Thyroid gland (tissue), 4 donors: ENCODE results near the gene KNG1. TPM values are rescaled to one million over a fixed set of nuclear protein-coding genes. Genes with fewer than 3 reads are reported as not detected.
"Not testable (repeated sequence)": the region's sequence is repeated elsewhere in the genome, so short reads cannot be mapped to it uniquely, and the experiment has no call there.

ENCODE experiments used
- DNase-seq, 2 donors: peaks; one replicate each; pipeline ENCODE4 v3.0.0-alpha.2; 2019
- H3K27ac ChIP-seq, 3 donors: fragments of 200-600 bp; sonication (generic); 1 replicate in 2 of 3; 2 replicates in 1 of 3; pipeline ENCODE4 v1.5.1; 2016 to 2019; ENCODE audit warnings: mild to moderate bottlenecking in 1 of 3, moderate library complexity in 1 of 3
- H3K27me3 ChIP-seq: fragments of 200-600 bp; sonication (generic); one replicate; pipeline ENCODE4 v1.5.1; 2019
- H3K36me3 ChIP-seq, 2 donors: fragments of 200-600 bp; sonication (generic); one replicate each; pipeline ENCODE4 v1.5.1; 2016 to 2019
- H3K4me1 ChIP-seq, 2 donors: fragments of 200-600 bp; sonication (generic); one replicate each; pipeline ENCODE4 v1.5.1; 2017 to 2019
- H3K4me3 ChIP-seq, 3 donors: fragments of 200-600 bp; sonication (generic); replicated peaks in 1 of 3; 1 replicate in 2 of 3; 2 replicates in 1 of 3; pipeline ENCODE4 v1.5.1; 2016; ENCODE audit warnings: mild to moderate bottlenecking in 1 of 3
- H3K9me3 ChIP-seq: fragments of 200-600 bp; sonication (generic); one replicate; pipeline ENCODE4 v1.5.1; 2017
- CTCF ChIP-seq, 6 experiments: fragments of 200-600 bp in 3 of 6; fragments of 450-650 bp in 3 of 6; sonication (generic) in 3 of 6; IDR thresholded peaks; one replicate each; pipeline ENCODE4 v1.5.1; 2016 to 2019; ENCODE audit warnings: antibody characterized with exemption in 6 of 6, mild to moderate bottlenecking in 2 of 6, inconsistent platforms in 1 of 6, moderate library complexity in 1 of 6
- POLR2A ChIP-seq, 2 donors: fragments of 450-650 bp; IDR thresholded peaks; one replicate each; pipeline ENCODE4 v1.6.1; 2017; ENCODE audit warnings: antibody characterized with exemption in 2 of 2, mild to moderate bottlenecking in 2 of 2, moderate library complexity in 1 of 2
- WGBS, 2 donors: methylation state at CpG; one replicate each; pipeline ENCODE4 v1.1.5; 2017; 5-methylcytosine and 5-hydroxymethylcytosine counted together
- intact Hi-C: fragments of 100-400 bp; cut with DNase I; formaldehyde crosslinking; loops from one replicate; pipeline ENCODE4 v1.15.1; 2023
- total RNA-seq, 4 donors: library from RNA; depleted of rRNA; stranded (reverse); fragments of >200 nt; gene quantifications; one replicate each; pipeline ENCODE4 v1.2.3, GENCODE V29; 2016

The KNG1 gene
- total RNA-seq, 4 donors from 2014 or later: not detected

GRCh38 chr3:186708983-186709679 is 8.0 kb upstream of the KNG1 start:
- no peaks in the 10 kb centered on the region for H3K27me3 ChIP-seq
- 77 to 81% methylated on average over 6 of the region's 6 CpGs for WGBS, 2 donors
- H3K36me3 ChIP-seq: no peaks in the 10 kb centered on the region
- H3K4me3 ChIP-seq: no peak overlapping the region
- H3K27ac ChIP-seq: no peak overlapping the region
- no peaks in the 10 kb centered on the region for H3K9me3 ChIP-seq
- no peak for DNase-seq
- no peaks in the 10 kb centered on the region for H3K4me1 ChIP-seq
- intact Hi-C loops: no loop called here
- no peak for TF ChIP-seq CTCF (IDR thresholded peaks at IDR 0.05)

GRCh38 chr3:186710694-186711093 is 6.5 kb upstream of the KNG1 start:
- H3K4me1 ChIP-seq, DNase-seq, H3K4me3 ChIP-seq, intact Hi-C loops, H3K27ac ChIP-seq, H3K36me3 ChIP-seq, H3K9me3 ChIP-seq, H3K27me3 ChIP-seq: not testable (repeated sequence)
- 66 to 87% methylated on average over 4 of the region's 4 CpGs for WGBS, 2 donors

- no peak overlapping the region for H3K4me3 ChIP-seq
- 73 to 74% methylated on average over 4 of the region's 4 CpGs for WGBS, 2 donors
- intact Hi-C loops: no loop called here
- H3K27me3 ChIP-seq: no peaks in the 10 kb centered on the region
- no peaks in the 10 kb centered on the region for H3K4me1 ChIP-seq
- no peak for DNase-seq
- no peaks in the 10 kb centered on the region for H3K9me3 ChIP-seq
- TF ChIP-seq CTCF (IDR thresholded peaks at IDR 0.05) (no peak), POLR2A (IDR thresholded peaks at IDR 0.05) (no peak)
- H3K27ac ChIP-seq: no peak overlapping the region
- no peaks in the 10 kb centered on the region for H3K36me3 ChIP-seq
Measured at GRCh38 chr3:186713499-186713898, 3.7 kb upstream of the KNG1 start.

- TF ChIP-seq POLR2A (IDR thresholded peaks at IDR 0.05): no peak
- TF ChIP-seq CTCF (IDR thresholded peaks at IDR 0.05): no peak
- intact Hi-C loops: no loop called here
- Histone ChIP-seq H3K4me3 (no peak overlapping the region), H3K36me3 (no peaks in the 10 kb centered on the region), H3K27me3 (no peaks in the 10 kb centered on the region), H3K27ac (no peak overlapping the region), H3K4me1 (peaks cover 0 to 3% of the 10 kb centered on the region in 2 donors), H3K9me3 (no peaks in the 10 kb centered on the region)
- 20 to 37% methylated on average over 7 of the region's 7 CpGs for WGBS, 2 donors
- peak; percentile 45 to 49 for DNase-seq
Measured at GRCh38 chr3:186719945-186720739, 3.0 kb downstream of the KNG1 start.

GRCh38 chr3:186722457-186722856 is 5.3 kb downstream of the KNG1 start:
- WGBS, 2 donors: 58 to 73% methylated on average over 6 to 7 of the region's 7 CpGs
- intact Hi-C loops: no loop called here
- H3K4me3 ChIP-seq: no peak overlapping the region
- no peaks in the 10 kb centered on the region for H3K27me3 ChIP-seq
- no peak overlapping the region for H3K27ac ChIP-seq
- no peaks in the 10 kb centered on the region for H3K36me3 ChIP-seq
- H3K9me3 ChIP-seq: no peaks in the 10 kb centered on the region
- TF ChIP-seq CTCF (IDR thresholded peaks at IDR 0.05): no peak
- no peak for TF ChIP-seq POLR2A (IDR thresholded peaks at IDR 0.05)
- peaks cover 0 to 3% of the 10 kb centered on the region in 2 donors for H3K4me1 ChIP-seq
- DNase-seq: no peak
